ENCODE results near the gene NRG2. TPM values are rescaled to one million over a fixed set of nuclear protein-coding genes. Genes with fewer than 3 reads are reported as not detected.

NRG2 gene
- total RNA-seq, 2 experiments from 2014 or later, result 0.08 to 0.17 TPM

GRCh38 chr5:140012443-140012842, 30.7 kb downstream of the NRG2 start:
- Histone ChIP-seq H3K27ac (ENCODE audit: low read depth in 1 of 2, low read length in 2 of 2) (no peak overlapping the region), H3K9me3 (ENCODE audit: control insufficient read depth in 1 of 2, insufficient read depth in 1 of 2, low read length in 2 of 2) (no peaks in the 10 kb centered on the region), H3K4me1 (ENCODE audit: insufficient read depth, low read length) (no peaks in the 10 kb centered on the region), H3K27me3 (ENCODE audit: control insufficient read depth in 1 of 2, insufficient read depth in 2 of 2, low read length in 2 of 2) (peaks cover 0 to 10% of the 10 kb centered on the region in 2 experiments), H3K36me3 (ENCODE audit: insufficient read depth, low read length) (no peaks in the 10 kb centered on the region), H3K4me3 (ENCODE audit: low read length) (no peak overlapping the region)
- Mint-ChIP-seq H3K9me3 (no peaks in the 10 kb centered on the region), H3K36me3 (ENCODE audit: low read depth) (no peaks in the 10 kb centered on the region), H3K4me1 (ENCODE audit: low read depth) (no peaks in the 10 kb centered on the region), H3K27ac (no peak overlapping the region), H3K27me3 (peaks cover 5% of the 10 kb centered on the region), H3K4me3 (no peak overlapping the region)
- ChIA-PET POLR2A (no interaction called here), CTCF (no interaction called here)
- DNase-seq (no peak), ATAC-seq (ENCODE audit: poor library complexity) (no peak)
- intact Hi-C loops (cut with DNase I, micrococcal nuclease), result no loop called here
- no peak for TF ChIP-seq CTCF (IDR thresholded peaks at IDR 0.05)

GRCh38 chr5:140011297-140011802, 31.7 kb downstream of the NRG2 start:
- Histone ChIP-seq H3K9me3 (ENCODE audit: control insufficient read depth in 1 of 2, insufficient read depth in 1 of 2, low read length in 2 of 2) (no peaks in the 10 kb centered on the region), H3K4me1 (ENCODE audit: insufficient read depth, low read length) (no peaks in the 10 kb centered on the region), H3K4me3 (ENCODE audit: low read length) (no peak overlapping the region), H3K27me3 (ENCODE audit: control insufficient read depth in 1 of 2, insufficient read depth in 2 of 2, low read length in 2 of 2) (peaks cover 0 to 10% of the 10 kb centered on the region in 2 experiments), H3K27ac (ENCODE audit: low read depth in 1 of 2, low read length in 2 of 2) (no peak overlapping the region), H3K36me3 (ENCODE audit: insufficient read depth, low read length) (no peaks in the 10 kb centered on the region)
- Mint-ChIP-seq H3K4me1 (ENCODE audit: low read depth) (no peaks in the 10 kb centered on the region), H3K27ac (no peak overlapping the region), H3K36me3 (ENCODE audit: low read depth) (no peaks in the 10 kb centered on the region), H3K9me3 (no peaks in the 10 kb centered on the region), H3K4me3 (no peak overlapping the region), H3K27me3 (peaks cover 5% of the 10 kb centered on the region)
- TF ChIP-seq CTCF (IDR thresholded peaks at IDR 0.05), result no peak
- ATAC-seq (ENCODE audit: poor library complexity), result no peak
- intact Hi-C loops (cut with DNase I, micrococcal nuclease), result no loop called here
- DNase-seq, result no peak
- POLR2A ChIA-PET, result no interaction called here
- CTCF ChIA-PET, result no interaction called here

- no peaks in the 10 kb centered on the region for H3K4me1 Mint-ChIP-seq (ENCODE audit: low read depth)
- no peaks in the 10 kb centered on the region for H3K36me3 Mint-ChIP-seq (ENCODE audit: low read depth)
- H3K27me3 Mint-ChIP-seq, result peaks cover 5% of the 10 kb centered on the region
Observed at GRCh38 chr5:140010798-140011197, 32.3 kb downstream of the NRG2 start.

More at GRCh38 chr5:140010798-140011197, 32.3 kb downstream of the NRG2 start:
- Mint-ChIP-seq H3K27ac (no peak overlapping the region), H3K9me3 (no peaks in the 10 kb centered on the region), H3K4me3 (no peak overlapping the region)
- no peaks in the 10 kb centered on the region for H3K36me3 ChIP-seq (ENCODE audit: insufficient read depth, low read length)
- ATAC-seq (ENCODE audit: poor library complexity) (no peak), DNase-seq (no peak)
- H3K9me3 ChIP-seq (ENCODE audit: control insufficient read depth in 1 of 2, insufficient read depth in 1 of 2, low read length in 2 of 2), result no peaks in the 10 kb centered on the region
- no peak overlapping the region for H3K27ac ChIP-seq (ENCODE audit: low read depth in 1 of 2, low read length in 2 of 2)
- H3K4me1 ChIP-seq (ENCODE audit: insufficient read depth, low read length), result no peaks in the 10 kb centered on the region
- CTCF ChIA-PET, result no interaction called here
- no peak overlapping the region for H3K4me3 ChIP-seq (ENCODE audit: low read length)
- intact Hi-C loops (cut with DNase I, micrococcal nuclease), result no loop called here
- POLR2A ChIA-PET, result no interaction called here
- H3K27me3 ChIP-seq (ENCODE audit: control insufficient read depth in 1 of 2, insufficient read depth in 2 of 2, low read length in 2 of 2), result peaks cover 0 to 9% of the 10 kb centered on the region in 2 experiments
- TF ChIP-seq CTCF (IDR thresholded peaks at IDR 0.05), result no peak
